ENCODE measurements around the gene SLC22A23. TPM values are rescaled to one million over a fixed set of nuclear protein-coding genes. Genes with fewer than 3 reads are reported as not detected.

The SLC22A23 gene
- total RNA-seq, 1 donor from 2014 or later, result 102 TPM

- TF ChIP-seq CTCF (IDR thresholded peaks at IDR 0.05; ENCODE audit: partially characterized antibody, unreplicated experiment), result no peak
- Mint-ChIP-seq H3K4me1 (ENCODE audit: low read depth, unreplicated experiment) (peaks cover 19% of the 10 kb centered on the region), H3K27me3 (ENCODE audit: unreplicated experiment) (peaks cover 41% of the 10 kb centered on the region), H3K36me3 (ENCODE audit: unreplicated experiment) (peaks cover 6% of the 10 kb centered on the region), H3K4me3 (ENCODE audit: unreplicated experiment) (peak overlapping the region; percentile 98), H3K9me3 (ENCODE audit: unreplicated experiment) (peaks cover 41% of the 10 kb centered on the region), H3K27ac (ENCODE audit: unreplicated experiment) (peak overlapping the region; percentile 100)
- DNase-seq, result peak; percentile 86
Observed at GRCh38 chr6:3231247-3232016, 225.4 kb downstream of the SLC22A23 start.

GRCh38 chr6:3230900-3231246 is 226.0 kb downstream of the SLC22A23 start:
- Mint-ChIP-seq H3K4me3 (ENCODE audit: unreplicated experiment) (peak overlapping the region; percentile 98), H3K36me3 (ENCODE audit: unreplicated experiment) (peaks cover 10% of the 10 kb centered on the region), H3K27me3 (ENCODE audit: unreplicated experiment) (peaks cover 44% of the 10 kb centered on the region), H3K9me3 (ENCODE audit: unreplicated experiment) (peaks cover 44% of the 10 kb centered on the region), H3K4me1 (ENCODE audit: low read depth, unreplicated experiment) (peaks cover 19% of the 10 kb centered on the region), H3K27ac (ENCODE audit: unreplicated experiment) (peak overlapping the region; percentile 100)
- no peak for TF ChIP-seq CTCF (IDR thresholded peaks at IDR 0.05; ENCODE audit: partially characterized antibody, unreplicated experiment)
- DNase-seq, result peak; percentile 76

- DNase-seq, result no peak
- Mint-ChIP-seq H3K9me3 (ENCODE audit: unreplicated experiment) (peaks cover 48% of the 10 kb centered on the region), H3K27me3 (ENCODE audit: unreplicated experiment) (peaks cover 46% of the 10 kb centered on the region), H3K27ac (ENCODE audit: unreplicated experiment) (peak overlapping the region; percentile 100), H3K4me1 (ENCODE audit: low read depth, unreplicated experiment) (peaks cover 19% of the 10 kb centered on the region), H3K36me3 (ENCODE audit: unreplicated experiment) (peaks cover 13% of the 10 kb centered on the region), H3K4me3 (ENCODE audit: unreplicated experiment) (peak overlapping the region; percentile 98)
- TF ChIP-seq CTCF (IDR thresholded peaks at IDR 0.05; ENCODE audit: partially characterized antibody, unreplicated experiment), result no peak
Observed at GRCh38 chr6:3230256-3230882, 226.5 kb downstream of the SLC22A23 start.

GRCh38 chr6:3229566-3230178 is 227.2 kb downstream of the SLC22A23 start:
- peaks cover 19% of the 10 kb centered on the region for H3K4me1 Mint-ChIP-seq (ENCODE audit: low read depth, unreplicated experiment)
- peak; percentile 20 for TF ChIP-seq CTCF (IDR thresholded peaks at IDR 0.05; ENCODE audit: partially characterized antibody, unreplicated experiment)
- H3K36me3 Mint-ChIP-seq (ENCODE audit: unreplicated experiment), result peaks cover 13% of the 10 kb centered on the region
- DNase-seq, result peak; percentile 84
- peaks cover 46% of the 10 kb centered on the region for H3K27me3 Mint-ChIP-seq (ENCODE audit: unreplicated experiment)
- peaks cover 48% of the 10 kb centered on the region for H3K9me3 Mint-ChIP-seq (ENCODE audit: unreplicated experiment)
- H3K27ac Mint-ChIP-seq (ENCODE audit: unreplicated experiment), result peak overlapping the region; percentile 100
- peak overlapping the region; percentile 98 for H3K4me3 Mint-ChIP-seq (ENCODE audit: unreplicated experiment)

All from glutamatergic neuron (in vitro differentiated cells).